Smooth muscle cell of the brain vasculature (primary cell): ENCODE results near the gene NPPB.
"Not testable (repeated sequence)": the region's sequence is repeated elsewhere in the genome, so short reads cannot be mapped to it uniquely, and the experiment has no call there.

Experiments
- DNase-seq: peaks from one replicate; pipeline ENCODE4 v3.0.0-alpha.2; 2012; ENCODE audit warnings: low read depth, low spot score

Gene NPPB

GRCh38 chr1:11858613-11858967, at the start of gene NPPB:
Gene NPPB, minus strand, starts transcription at chr1:11858945. Its CDS starts 112 bp downstream, at chr1:11858833.
- DNase-seq, result no peak

GRCh38 chr1:11908095-11908675, 49.4 kb upstream of the NPPB start:
- DNase-seq, result peak; percentile 84

- DNase-seq, result peak; percentile 87
Measured at GRCh38 chr1:11907275-11908094, 48.7 kb upstream of the NPPB start.

DNA sequence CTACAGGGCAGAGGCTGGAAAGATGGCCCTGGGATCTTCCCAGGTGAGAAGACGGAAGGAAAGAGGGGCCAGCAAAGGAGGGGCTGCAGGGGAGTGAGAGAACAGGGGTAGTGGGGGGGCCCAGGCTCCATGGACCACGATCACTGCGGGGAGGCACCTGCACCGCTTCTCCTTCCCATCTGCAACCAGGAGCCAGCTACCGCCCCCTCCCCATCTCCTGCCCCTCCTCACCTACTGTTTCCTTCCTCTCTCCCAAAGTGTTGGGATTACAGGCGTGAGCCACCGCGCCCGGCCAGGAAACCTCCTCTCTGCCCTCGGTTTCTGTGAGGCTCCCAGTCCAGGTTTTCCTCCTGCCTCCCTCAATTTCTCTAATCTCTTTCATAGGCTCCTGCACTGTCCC, 48.1 kb upstream of the NPPB start:
- DNase-seq, result no peak

DNA sequence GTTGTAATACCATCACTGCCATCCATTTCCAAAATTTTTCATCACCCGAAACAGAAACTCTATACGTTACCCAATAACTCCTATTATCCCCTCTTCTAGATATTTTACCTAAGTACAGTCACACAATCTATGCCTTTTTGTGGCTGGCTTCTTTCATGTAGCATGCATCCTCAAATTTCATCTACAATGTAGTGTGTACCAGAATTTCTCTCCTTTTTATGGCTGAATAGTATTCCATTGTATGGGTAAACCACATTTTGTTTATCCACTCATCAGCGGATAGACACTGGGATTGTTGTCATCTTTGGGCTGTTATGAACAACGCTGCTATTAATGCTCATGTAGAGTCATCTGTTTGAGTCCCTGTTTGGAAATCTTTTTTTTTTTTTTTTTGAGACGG, 46.2 kb upstream of the NPPB start:
- no peak for DNase-seq

DNA sequence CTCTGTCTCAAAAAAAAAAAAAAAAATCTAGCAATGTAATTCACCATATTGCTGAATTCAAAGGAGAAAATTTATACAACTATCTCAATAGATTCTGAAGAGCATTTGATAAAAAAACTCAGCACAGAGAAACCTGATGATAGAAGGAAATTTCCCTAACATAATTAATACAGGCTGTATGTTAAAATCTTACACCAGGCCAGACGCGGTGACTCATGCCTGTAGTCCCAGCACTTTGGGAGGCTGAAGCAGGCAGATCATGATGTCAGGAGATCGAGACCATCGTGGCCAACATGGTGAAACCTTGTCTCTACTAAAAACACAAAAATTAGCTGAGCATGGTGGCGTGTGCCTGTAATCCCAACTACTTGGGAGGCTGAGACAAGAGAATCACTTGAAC, 45.4 kb upstream of the NPPB start:
- DNase-seq, result not testable (repeated sequence)

DNA sequence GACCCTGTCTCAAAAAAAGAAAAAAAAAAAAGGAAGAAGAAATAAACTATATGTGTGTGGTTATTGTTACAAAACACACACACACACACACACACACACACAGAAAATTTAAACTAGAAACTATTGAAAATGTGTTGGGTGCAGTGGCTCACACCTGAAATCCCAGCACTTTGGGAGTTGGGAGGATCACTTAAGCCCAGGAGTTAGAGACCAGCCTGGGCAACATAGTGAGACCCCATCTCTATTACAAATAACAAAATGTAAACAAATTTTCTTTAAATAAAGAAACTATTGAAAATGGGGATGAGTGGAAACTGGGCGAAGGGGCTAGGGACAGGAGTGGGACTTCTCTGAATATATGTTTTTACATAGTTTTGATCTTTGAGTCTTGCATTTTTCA, 44.5 kb upstream of the NPPB start:
- no peak for DNase-seq

DNA sequence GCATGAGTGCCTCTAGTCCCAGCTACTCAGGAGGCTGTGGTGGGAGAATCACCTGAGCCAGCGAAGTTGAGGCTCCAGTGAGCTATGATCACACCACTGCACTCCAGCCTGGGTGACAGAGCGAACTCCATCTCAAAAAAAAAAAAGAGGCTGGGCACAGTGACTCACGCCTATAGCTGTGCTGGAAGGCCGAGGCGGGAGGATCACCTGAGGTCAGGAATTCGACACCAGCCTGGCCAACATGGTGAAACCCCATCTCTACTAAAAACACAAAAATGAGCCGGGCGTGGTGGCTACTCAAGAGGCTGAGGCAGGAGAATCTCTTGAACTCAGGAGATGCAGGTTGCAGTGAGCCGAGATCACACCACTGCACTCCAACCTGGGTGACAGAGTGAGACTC, 42.7 kb upstream of the NPPB start:
- DNase-seq, result not testable (repeated sequence)

DNA sequence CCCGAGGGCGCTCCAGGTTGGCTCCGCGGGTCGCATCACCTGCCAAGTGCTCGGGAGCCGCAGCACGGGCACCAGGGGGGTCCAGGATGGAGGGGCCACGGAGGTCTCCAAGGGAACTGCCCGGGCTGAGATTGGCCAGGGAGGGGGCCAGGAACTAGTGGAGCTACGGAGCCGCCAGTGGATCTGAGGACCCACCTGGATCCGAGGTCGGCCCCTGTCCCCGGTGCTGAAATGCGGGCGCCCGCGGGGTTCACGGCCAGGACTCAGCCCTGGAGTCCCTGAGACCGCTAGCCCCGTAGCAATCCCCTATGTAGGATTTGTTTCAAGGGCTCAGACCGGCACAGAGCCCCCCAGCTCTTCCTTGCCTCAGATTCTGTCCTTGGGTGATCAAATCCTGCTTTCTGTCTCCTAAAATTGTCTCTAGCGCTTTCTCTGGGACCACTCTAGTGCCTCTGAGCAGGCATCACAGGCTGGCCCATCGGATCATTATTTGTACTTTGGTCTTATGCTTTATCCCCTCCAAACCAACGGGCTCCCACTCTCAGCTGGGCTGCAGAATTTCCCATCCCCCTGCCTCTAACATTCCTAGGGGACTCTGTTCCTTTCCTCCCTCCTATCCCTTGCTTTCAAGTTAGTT, 40.2 kb upstream of the NPPB start:
- no peak for DNase-seq

GRCh38 chr1:11898086-11898785, 39.5 kb upstream of the NPPB start:
- DNase-seq, result no peak

GRCh38 chr1:11894501-11894900, 35.8 kb upstream of the NPPB start:
- not testable (repeated sequence) for DNase-seq

- DNase-seq, result no peak
Measured at GRCh38 chr1:11893907-11894251, 35.1 kb upstream of the NPPB start.

DNA sequence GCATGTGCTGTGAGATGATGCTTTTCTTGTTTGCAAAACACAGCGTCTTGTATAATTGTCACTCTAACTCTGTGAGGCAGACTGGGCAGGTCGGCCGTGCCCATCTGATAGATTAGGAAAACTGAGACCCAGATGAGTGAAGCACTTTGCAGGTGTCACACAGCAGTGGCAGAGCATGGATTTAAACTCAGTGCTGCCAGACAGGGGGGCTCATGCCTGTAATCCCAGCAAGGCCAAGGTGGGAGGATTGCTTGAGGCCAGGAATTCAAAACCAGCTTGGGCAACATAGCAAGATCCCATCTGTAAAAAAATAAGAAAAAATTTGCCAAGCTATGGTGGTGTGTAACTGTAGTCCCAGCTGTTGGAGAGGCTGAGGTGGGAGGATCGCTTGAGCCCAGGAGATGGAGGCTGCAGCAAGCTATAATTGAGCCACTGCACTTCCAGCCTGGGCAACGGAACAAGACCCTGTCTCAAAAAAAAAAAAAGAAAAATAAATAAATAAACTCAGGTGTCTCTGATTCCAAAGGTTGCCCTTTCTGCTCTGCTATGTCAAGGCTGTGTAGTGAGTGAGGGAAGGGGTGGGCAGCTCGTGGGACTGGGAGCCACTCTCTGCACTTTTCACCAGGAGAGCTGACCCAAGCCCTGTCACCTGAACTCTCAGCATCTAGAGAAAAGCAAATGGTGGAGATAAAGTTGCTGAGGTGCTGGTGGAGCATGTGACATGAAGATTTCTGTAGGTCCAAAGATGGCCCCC, 32.9 kb upstream of the NPPB start:
- no peak for DNase-seq

DNA sequence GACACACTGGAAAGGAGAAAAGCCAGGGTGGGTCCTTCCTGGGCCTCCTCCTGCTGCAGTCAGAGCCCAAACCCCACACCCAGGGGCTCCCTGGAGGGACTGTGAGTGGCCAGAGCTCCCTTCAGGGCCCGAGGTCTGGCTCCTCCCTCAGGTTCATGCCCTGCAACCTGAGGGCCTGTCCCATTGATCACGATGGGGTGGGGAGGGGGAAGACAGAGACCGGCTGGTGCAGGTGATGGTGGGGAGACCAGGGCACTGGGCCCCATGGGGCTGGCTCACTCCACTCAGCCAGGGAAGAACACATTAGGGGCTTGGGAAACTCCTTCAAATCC, 30.1 kb upstream of the NPPB start:
- DNase-seq, result no peak

DNA sequence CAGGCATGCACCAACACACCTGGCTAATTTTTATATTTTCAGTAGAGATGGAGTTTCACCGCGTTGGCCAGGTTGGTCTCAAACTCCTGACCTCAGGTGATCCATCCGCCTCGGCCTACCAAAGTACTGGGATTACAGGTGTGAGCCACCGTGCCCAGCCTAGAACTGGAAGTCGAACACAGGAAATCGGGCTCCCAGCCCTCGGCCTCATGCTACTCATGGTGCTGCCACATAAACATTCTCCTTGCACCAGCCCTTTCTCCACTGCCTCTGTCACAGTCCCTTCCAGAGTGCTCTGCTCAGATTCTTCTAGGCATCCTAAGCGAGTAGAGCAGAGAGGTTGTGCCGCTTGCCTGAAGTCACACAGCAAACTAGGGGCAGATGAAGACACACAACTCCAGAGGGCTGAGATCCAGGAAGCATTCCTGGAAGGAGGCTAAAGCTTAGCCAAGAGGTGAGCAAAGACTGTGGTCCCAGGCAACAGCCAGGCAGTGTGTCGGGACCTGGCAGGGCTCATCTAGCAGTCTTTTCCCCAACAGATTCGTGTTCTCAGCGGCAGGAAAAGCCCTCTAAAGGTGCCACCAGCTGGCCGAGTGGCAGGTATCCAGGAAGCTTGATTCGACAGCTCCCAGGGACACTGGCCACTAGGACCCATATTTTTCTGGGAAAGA, 29.6 kb upstream of the NPPB start:
- no peak for DNase-seq

GRCh38 chr1:11887666-11888007, 28.9 kb upstream of the NPPB start:
- DNase-seq, result no peak

GRCh38 chr1:11886986-11887665, 28.4 kb upstream of the NPPB start:
- no peak for DNase-seq

DNA sequence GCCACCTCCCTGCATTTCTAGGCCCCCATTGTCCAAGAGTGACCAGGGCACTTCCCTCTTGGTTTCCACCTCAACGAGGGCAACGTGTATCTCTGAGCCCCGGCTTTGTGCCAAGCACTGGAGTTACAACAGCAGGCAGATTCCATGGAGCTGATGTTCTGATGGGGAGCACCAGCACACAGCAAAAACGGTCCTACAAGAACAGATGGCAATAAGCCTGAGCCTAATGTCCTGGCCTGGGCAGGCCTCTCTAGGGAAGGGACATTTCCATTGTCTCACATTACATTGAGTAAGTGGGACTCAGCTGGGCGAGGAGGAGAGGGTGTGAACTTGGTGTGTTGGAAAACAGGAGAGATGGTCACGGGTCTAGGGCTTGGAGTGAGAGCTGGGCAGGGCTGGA, 27.2 kb upstream of the NPPB start:
- no peak for DNase-seq

GRCh38 chr1:11882814-11883538, 24.2 kb upstream of the NPPB start:
- no peak for DNase-seq

DNA sequence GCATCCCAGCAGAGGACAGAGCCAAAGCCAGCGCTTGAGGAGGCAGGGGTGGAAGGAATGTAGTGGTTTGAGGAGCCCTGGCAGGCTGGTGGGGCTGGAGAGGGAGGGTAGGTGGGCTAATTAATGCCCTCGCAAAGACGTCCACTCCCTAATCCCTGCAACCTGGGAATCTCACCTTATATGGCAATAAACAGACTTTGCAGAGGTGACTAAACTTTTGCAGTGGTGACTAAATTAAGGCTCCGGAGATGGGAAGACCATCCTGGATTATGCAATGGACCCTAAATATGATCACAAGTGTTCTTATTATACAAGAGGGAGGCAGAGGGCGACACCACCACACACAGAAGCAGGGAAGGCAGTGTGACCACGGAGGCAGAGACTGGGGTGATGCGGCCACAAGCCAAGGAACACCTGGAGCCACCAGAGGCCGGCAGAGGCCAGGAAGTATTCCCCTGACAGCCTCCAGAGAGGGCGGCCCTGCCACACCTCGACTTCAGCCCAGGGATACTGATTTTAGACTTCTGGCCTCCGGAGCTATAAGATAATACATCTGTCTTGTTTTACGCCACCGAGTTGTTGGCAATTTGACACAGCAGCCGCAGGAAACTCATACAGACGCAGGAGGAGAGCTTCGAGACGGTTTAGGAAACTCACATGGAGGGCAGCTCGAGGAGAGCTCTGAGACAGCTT, 23.1 kb upstream of the NPPB start:
- DNase-seq, result no peak
